ENCODE data around the gene RASSF5.

GRCh38 chr1:206466840-206467649 lies 40.3 kb upstream of the RASSF5 start:
- TF ChIP-seq SUZ12 (IDR thresholded peaks at IDR 0.05; ENCODE audit: extremely low read depth, insufficient read depth, insufficient read length) (no peak), YY1 (IDR thresholded peaks at IDR 0.05; ENCODE audit: insufficient read depth, insufficient read length) (no peak), ZNF274 (IDR thresholded peaks at IDR 0.05; ENCODE audit: low read depth, low read length) (no peak)
